HepG2 (cell line): ENCODE measurements around the gene BTBD8. TPM values are rescaled to one million over a fixed set of nuclear protein-coding genes. Genes with fewer than 3 reads are reported as not detected.

Experiments used
- ASH2L ChIP-seq: fragments of 300-600, 200-600 bp; sonication (generic); IDR thresholded peaks from 2 replicates; pipeline ENCODE4 v1.7.0; 2017; ENCODE audit warnings: low read depth, mild to moderate bottlenecking, moderate library complexity, mixed read lengths, low read length; ENCODE audit not compliant: insufficient read length
- FLYWCH1 ChIP-seq: sonication (generic); formaldehyde crosslinking; IDR thresholded peaks from 2 replicates; pipeline ENCODE4 v1.8.1; 2023; ENCODE audit warnings: mild to moderate bottlenecking, missing genetic modification reagents
- FOXK1 ChIP-seq: sonication (generic); formaldehyde crosslinking; IDR thresholded peaks from 2 replicates; pipeline ENCODE4 v1.4.0; 2020; ENCODE audit warnings: low read depth, missing genetic modification reagents, borderline replicate concordance
- GATA4 ChIP-seq: sonication (generic); IDR thresholded peaks from 2 replicates; pipeline ENCODE4 v1.6.1; 2016; ENCODE audit warnings: antibody characterized with exemption, low read depth, borderline replicate concordance
- HNRNPLL ChIP-seq: fragments of 200-400 bp; formaldehyde crosslinking; IDR thresholded peaks from 2 replicates; pipeline ENCODE4 v1.6.1; 2017; ENCODE audit warnings: mild to moderate bottlenecking, low read depth, low read length; ENCODE audit not compliant: poor library complexity, severe bottlenecking
- MTF1 ChIP-seq: sonication (generic); formaldehyde crosslinking; IDR thresholded peaks from 2 replicates; pipeline ENCODE4 v1.5.0; 2020; ENCODE audit warnings: missing genetic modification reagents
- NFYB ChIP-seq: sonication (generic); formaldehyde crosslinking; IDR thresholded peaks from 2 replicates; pipeline ENCODE4 v1.4.0; 2020; ENCODE audit warnings: missing genetic modification reagents
- PHF21A ChIP-seq: sonication (generic); formaldehyde crosslinking; IDR thresholded peaks from 2 replicates; pipeline ENCODE4 v1.5.0; 2020; ENCODE audit warnings: mild to moderate bottlenecking, missing genetic modification reagents
- SP1 ChIP-seq, 2 experiments: fragments of 450-650 bp in 1 of 2; sonication (generic) in 1 of 2; formaldehyde crosslinking in 1 of 2; IDR thresholded peaks; 2 replicates each; pipeline versions ENCODE4 v1.4.0 to v1.6.1; 2016 to 2020; ENCODE audit warnings: missing genetic modification reagents in 1 of 2
- XRCC5 ChIP-seq: fragments of 200-400 bp; formaldehyde crosslinking; optimal IDR thresholded peaks from 2 replicates; pipeline ENCODE3; 2017; ENCODE audit warnings: mild to moderate bottlenecking, low read length
- ZBTB42 ChIP-seq: sonication (generic); formaldehyde crosslinking; IDR thresholded peaks from 2 replicates; pipeline ENCODE4 v1.5.0; 2020; ENCODE audit warnings: mild to moderate bottlenecking, missing genetic modification reagents
- ZNF264 ChIP-seq: sonication (generic); formaldehyde crosslinking; IDR thresholded peaks from 2 replicates; pipeline ENCODE4 v1.4.0; 2020; ENCODE audit warnings: missing genetic modification reagents
- ZNF687 ChIP-seq: sonication (generic); formaldehyde crosslinking; IDR thresholded peaks from 2 replicates; pipeline ENCODE4 v1.5.1; 2020; ENCODE audit warnings: mild to moderate bottlenecking, missing genetic modification reagents, moderate library complexity
- ZNF710 ChIP-seq: sonication (generic); formaldehyde crosslinking; IDR thresholded peaks from 2 replicates; pipeline ENCODE4 v1.5.0; 2020; ENCODE audit warnings: mild to moderate bottlenecking, missing genetic modification reagents, borderline replicate concordance
- ZNF746 ChIP-seq: sonication (generic); formaldehyde crosslinking; IDR thresholded peaks from 2 replicates; pipeline ENCODE4 v1.8.0; 2022; ENCODE audit warnings: mild to moderate bottlenecking, missing genetic modification reagents
- polyA plus RNA-seq, 8 experiments: library from polyadenylated mRNA; depleted of rRNA in 3 of 8; stranded (reverse) in 7 of 8; unstranded in 1 of 8; fragments of >200 nt; fragmentation: Illumina TruSeq in 4 of 8; extraction: Trizol in 4 of 8; gene quantifications; 2 replicates each; pipeline versions ENCODE4 v1.2.1 to v1.2.3, GENCODE V29; 2011 to 2016; ENCODE audit warnings: low read depth in 4 of 8, missing spikeins in 1 of 8, mixed read lengths in 1 of 8; ENCODE audit not compliant: insufficient read depth in 1 of 8
- total RNA-seq, 5 experiments: library from RNA; depleted of rRNA; stranded (reverse); fragments of >200 nt; fragmentation: Illumina TruSeq; extraction: Trizol; gene quantifications; 2 replicates each; pipeline ENCODE4 v1.2.3, GENCODE V29; 2016; ENCODE audit warnings: low read depth in 1 of 5
- TF ChIP-seq, protein P1 (sequence below): IDR thresholded peaks from 2 replicates; pipeline ENCODE4 v1.6.1; 2016; ENCODE audit warnings: low read depth, control low read depth
- TF ChIP-seq, protein P2 (sequence below): sonication (generic); formaldehyde crosslinking; IDR thresholded peaks from 2 replicates; pipeline ENCODE4 v1.5.0; 2020; ENCODE audit warnings: missing genetic modification reagents
- TF ChIP-seq, protein P3 (sequence below): IDR thresholded peaks from 2 replicates; pipeline ENCODE4 v1.6.1; 2018; ENCODE audit warnings: missing genetic modification reagents, mild to moderate bottlenecking, missing compliant biosample characterization

BTBD8 gene
- total and polyA plus RNA-seq, 2 of the 13 experiments (the other 11 are each of a cell fraction or from before 2014, with no cell fraction given), result 0.41 to 1.8 TPM

GRCh38 chr1:92080128-92080985 is at the start of gene BTBD8 (continued):
- TF ChIP-seq ZNF687 (peak; percentile 92), SP1 (IDR thresholded peaks at IDR 0.05) (no peak), SP1 (CRISPR knock-in tag; IDR thresholded peaks at IDR 0.05) (peak; percentile 57; the same call in 1 of the 2 replicates), ZBTB42 (CRISPR knock-in tag) (no peak), GATA4 (peak; percentile 42; the same call in 1 of the 2 replicates), ASH2L (peak; percentile 21), MTF1 (CRISPR knock-in tag) (no peak), HNRNPLL (peak; percentile 67), ZNF710 (no peak), ZNF746 (CRISPR knock-in tag) (peak; percentile 43; the same call in 1 of the 2 replicates), FOXK1 (CRISPR knock-in tag) (peak; percentile 66; the same call in 1 of the 2 replicates), FLYWCH1 (CRISPR knock-in tag) (no peak), PHF21A (CRISPR knock-in tag) (peak; percentile 29; the same call in 1 of the 2 replicates), NFYB (CRISPR knock-in tag) (peak; percentile 48; the same call in 1 of the 2 replicates), ZNF264 (CRISPR knock-in tag) (0 out of 2 replicates have a peak, but pooled peaks have one; percentile 23), XRCC5 (peak; percentile 80)
- TF ChIP-seq, protein P1, sequence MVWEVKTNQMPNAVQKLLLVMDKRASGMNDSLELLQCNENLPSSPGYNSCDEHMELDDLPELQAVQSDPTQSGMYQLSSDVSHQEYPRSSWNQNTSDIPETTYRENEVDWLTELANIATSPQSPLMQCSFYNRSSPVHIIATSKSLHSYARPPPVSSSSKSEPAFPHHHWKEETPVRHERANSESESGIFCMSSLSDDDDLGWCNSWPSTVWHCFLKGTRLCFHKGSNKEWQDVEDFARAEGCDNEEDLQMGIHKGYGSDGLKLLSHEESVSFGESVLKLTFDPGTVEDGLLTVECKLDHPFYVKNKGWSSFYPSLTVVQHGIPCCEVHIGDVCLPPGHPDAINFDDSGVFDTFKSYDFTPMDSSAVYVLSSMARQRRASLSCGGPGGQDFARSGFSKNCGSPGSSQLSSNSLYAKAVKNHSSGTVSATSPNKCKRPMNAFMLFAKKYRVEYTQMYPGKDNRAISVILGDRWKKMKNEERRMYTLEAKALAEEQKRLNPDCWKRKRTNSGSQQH (CRISPR knock-in tag), result peak; percentile 75; the same call in 1 of the 2 replicates
- TF ChIP-seq, protein P2, sequence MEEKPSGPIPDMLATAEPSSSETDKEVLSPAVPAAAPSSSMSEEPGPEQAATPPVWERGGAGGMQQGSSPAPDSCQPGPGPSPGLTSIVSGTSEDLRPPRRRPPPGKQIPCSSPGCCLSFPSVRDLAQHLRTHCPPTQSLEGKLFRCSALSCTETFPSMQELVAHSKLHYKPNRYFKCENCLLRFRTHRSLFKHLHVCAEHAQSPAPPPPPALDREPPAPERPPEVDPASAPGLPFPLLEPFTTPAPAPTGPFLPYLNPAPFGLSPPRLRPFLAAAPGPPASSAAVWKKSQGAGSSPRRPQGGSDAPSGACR (CRISPR knock-in tag), result 0 out of 2 replicates have a peak, but pooled peaks have one; percentile 25
- TF ChIP-seq, protein P3, sequence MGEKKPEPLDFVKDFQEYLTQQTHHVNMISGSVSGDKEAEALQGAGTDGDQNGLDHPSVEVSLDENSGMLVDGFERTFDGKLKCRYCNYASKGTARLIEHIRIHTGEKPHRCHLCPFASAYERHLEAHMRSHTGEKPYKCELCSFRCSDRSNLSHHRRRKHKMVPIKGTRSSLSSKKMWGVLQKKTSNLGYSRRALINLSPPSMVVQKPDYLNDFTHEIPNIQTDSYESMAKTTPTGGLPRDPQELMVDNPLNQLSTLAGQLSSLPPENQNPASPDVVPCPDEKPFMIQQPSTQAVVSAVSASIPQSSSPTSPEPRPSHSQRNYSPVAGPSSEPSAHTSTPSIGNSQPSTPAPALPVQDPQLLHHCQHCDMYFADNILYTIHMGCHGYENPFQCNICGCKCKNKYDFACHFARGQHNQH (CRISPR knock-in tag), result no peak; the same call in 1 of the 2 replicates
